OCI-LY3 (cell line): ENCODE measurements around the gene NOD2.

Experiments used
- CTCF ChIP-seq: fragments of 200-600, 300-600 bp; sonication (generic); IDR thresholded peaks from 2 replicates; pipeline ENCODE4 v1.5.1; 2014; ENCODE audit warnings: antibody characterized with exemption, low read length, low read depth
- EZH2phosphoT487 ChIP-seq: fragments of 200-600 bp; shearing (Covaris generic); IDR thresholded peaks from 2 replicates; pipeline ENCODE4 v1.6.1; 2018; ENCODE audit warnings: antibody characterized with exemption, mixed run types, low read depth

GRCh38 chr16:50683689-50684374 lies 9.6 kb upstream of the NOD2 start:
- TF ChIP-seq CTCF (no peak), EZH2phosphoT487 (no peak)
